Pancreas (tissue), 10 donors: ENCODE measurements around the gene WBP2NL. TPM values are rescaled to one million over a fixed set of nuclear protein-coding genes. Genes with fewer than 3 reads are reported as not detected.

Experiments
- ATAC-seq, 4 donors: fragments of 200-7000 bp; cut with Tn5 transposase; one replicate each; pipeline versions ENCODE4 v1.8.0 to v1.9.1; 2020; ENCODE audit warnings: mild to moderate bottlenecking in 4 of 4, moderate library complexity in 4 of 4
- DNase-seq, 6 donors: peaks; one replicate each; pipeline ENCODE4 v3.0.0-alpha.2; 2020
- FAIRE-seq: peaks from 2 replicates; lab custom pipeline; 2012; peaks lifted over from hg19 to GRCh38; lab: Jason Lieb, UNC
- H3K27ac ChIP-seq, 4 donors: fragments of 200-600 bp; sonication (generic); 1 replicate in 3 of 4; 2 replicates in 1 of 4; pipeline versions ENCODE4 v1.5.0 to v1.8.0; 2020
- H3K27me3 ChIP-seq, 4 donors: fragments of 200-600 bp; one replicate each; pipeline ENCODE4 v1.8.0; 2021
- H3K36me3 ChIP-seq, 3 donors: fragments of 200-600 bp; sonication (generic) in 1 of 3; one replicate each; pipeline versions ENCODE4 v1.5.0 to v1.8.0; 2020 to 2021
- H3K4me1 ChIP-seq, 3 donors: fragments of 200-600 bp; one replicate each; pipeline ENCODE4 v1.8.0; 2021
- H3K4me3 ChIP-seq, 4 donors: fragments of 200-600 bp; sonication (generic) in 2 of 4; one replicate each; pipeline versions ENCODE4 v1.5.0 to v1.8.0; 2020 to 2021
- H3K9me3 ChIP-seq, 4 donors: fragments of 200-600 bp; one replicate each; pipeline ENCODE4 v1.8.0; 2021
- WGBS, 2 donors: extraction: QIAGEN DNeasy Blood & Tissue Kit; methylation state at CpG; one replicate each; pipeline ENCODE4 v1.1.7; 2013; 5-methylcytosine and 5-hydroxymethylcytosine counted together
- intact Hi-C, 3 donors: fragments of 100-400 bp; cut with DNase I; formaldehyde crosslinking; loops; one replicate each; pipeline versions ENCODE4 v1.11.1 to v1.14.2; 2022
- polyA plus RNA-seq, 2 donors: library from polyadenylated mRNA; stranded (reverse); fragments of 200-250 nt; gene quantifications; one replicate each; pipeline ENCODE4 v1.2.3, GENCODE V29; 2013
- total RNA-seq, 6 donors: library from RNA; stranded (reverse); fragmentation: NEBNext Ultra II Directional in 4 of 6; extraction: Animal tissue kit (Norgen Biotek cat#: 25700) in 4 of 6; gene quantifications; one replicate each; pipeline versions ENCODE4 v1.2.1 to v1.2.4, GENCODE V29; 2021 to 2023
- TF ChIP-seq, protein P1 (sequence below), 4 donors: fragments of 200-600 bp; sonication (generic) in 3 of 4; IDR thresholded peaks; one replicate each; pipeline versions ENCODE4 v1.5.0 to v1.8.0; 2021; ENCODE audit warnings: antibody characterized with exemption in 4 of 4
- donor health status: healthy with polysubstance abuse.
- donor health status: DM: no; HTN: no; CAD: no; lungs with moderate emphysema.
- donor health status: DM: no; HTN: no; CAD: no.
- donor health status: control.
- donor health status: control.
- donor health status: Bipolar disorder and iron deficiency.
- donor health status: DM: yes; HTN: yes; CAD: no.
- donor health status: DM: no; HTN: no; CAD: no.
- donor health status: DM: no; HTN: no; CAD: no.
- donor health status: DM: yes; HTN: yes; CAD: no.

Gene WBP2NL
- total and polyA plus RNA-seq, 8 donors, result 1.3 to 2.8 (median 1.7) TPM

DNA sequence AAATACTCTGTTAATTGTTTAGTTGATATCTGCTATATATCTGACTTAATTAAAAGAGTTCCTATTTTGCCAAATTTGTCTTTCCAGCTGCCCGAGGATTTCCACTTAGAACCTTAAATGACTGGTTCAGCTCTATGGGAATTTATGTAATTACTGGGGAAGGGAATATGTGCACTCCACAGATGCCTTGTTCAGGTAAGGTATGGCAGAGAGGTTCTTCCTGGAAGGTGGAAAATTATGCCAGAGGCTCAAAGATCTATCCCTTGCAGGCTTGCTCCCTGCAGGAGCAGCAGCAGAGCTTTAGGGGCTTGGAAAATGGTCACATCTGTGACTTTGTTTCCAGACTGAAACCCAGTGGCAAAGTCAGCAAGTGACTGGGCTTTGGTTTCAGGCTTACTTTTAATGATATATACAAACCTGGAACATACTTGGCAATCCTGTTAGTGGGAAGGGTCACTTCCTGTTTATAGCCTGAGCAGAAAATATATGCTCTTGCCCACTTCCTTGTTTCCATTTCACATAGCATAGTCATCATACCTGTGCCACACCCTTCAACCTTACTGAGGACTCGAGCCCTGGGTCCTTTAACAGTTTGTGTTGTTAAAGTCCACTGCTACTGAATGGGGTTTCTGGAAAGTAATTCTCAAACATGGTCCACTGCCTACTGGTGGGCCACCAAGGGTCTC is 23.7 kb downstream of the WBP2NL start:
- no peak overlapping the region for H3K27ac ChIP-seq
- FAIRE-seq (no peak), ATAC-seq (peak in 1 of 4 donors; percentile 30), DNase-seq (no peak)
- TF ChIP-seq, protein P1, sequence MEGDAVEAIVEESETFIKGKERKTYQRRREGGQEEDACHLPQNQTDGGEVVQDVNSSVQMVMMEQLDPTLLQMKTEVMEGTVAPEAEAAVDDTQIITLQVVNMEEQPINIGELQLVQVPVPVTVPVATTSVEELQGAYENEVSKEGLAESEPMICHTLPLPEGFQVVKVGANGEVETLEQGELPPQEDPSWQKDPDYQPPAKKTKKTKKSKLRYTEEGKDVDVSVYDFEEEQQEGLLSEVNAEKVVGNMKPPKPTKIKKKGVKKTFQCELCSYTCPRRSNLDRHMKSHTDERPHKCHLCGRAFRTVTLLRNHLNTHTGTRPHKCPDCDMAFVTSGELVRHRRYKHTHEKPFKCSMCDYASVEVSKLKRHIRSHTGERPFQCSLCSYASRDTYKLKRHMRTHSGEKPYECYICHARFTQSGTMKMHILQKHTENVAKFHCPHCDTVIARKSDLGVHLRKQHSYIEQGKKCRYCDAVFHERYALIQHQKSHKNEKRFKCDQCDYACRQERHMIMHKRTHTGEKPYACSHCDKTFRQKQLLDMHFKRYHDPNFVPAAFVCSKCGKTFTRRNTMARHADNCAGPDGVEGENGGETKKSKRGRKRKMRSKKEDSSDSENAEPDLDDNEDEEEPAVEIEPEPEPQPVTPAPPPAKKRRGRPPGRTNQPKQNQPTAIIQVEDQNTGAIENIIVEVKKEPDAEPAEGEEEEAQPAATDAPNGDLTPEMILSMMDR (IDR thresholded peaks at IDR 0.05), result no peak
- no peaks in the 10 kb centered on the region for H3K4me1 ChIP-seq
- H3K4me3 ChIP-seq, result no peak overlapping the region
- no peaks in the 10 kb centered on the region for H3K9me3 ChIP-seq
- intact Hi-C loops, result no loop called here
- 69 to 88% methylated on average over 2 of the region's 2 CpGs for WGBS, 2 donors
- H3K27me3 ChIP-seq, result no peaks in the 10 kb centered on the region
- H3K36me3 ChIP-seq, result no peaks in the 10 kb centered on the region

DNA sequence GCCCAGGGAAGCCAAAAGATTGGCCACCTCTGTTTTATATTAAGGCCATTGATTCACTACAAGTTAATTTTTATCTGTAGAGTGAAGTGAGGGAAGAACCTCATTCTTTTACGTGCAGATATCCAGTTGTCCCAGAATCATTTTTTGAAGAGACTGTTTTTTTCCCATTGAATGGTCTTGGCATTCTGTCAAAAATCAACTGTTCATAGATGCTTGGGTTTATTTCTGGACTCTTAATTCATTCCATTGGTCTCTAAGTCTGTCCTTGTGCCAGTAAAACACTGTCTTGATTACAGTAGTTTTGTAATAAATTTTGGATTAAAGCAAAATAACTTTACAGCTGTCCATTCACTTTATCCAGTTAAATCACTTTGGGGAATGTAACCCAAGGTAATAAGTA is 26.8 kb downstream of the WBP2NL start:
- 55 to 72% methylated on average over 1 of the region's 1 CpG for WGBS, 2 donors
- intact Hi-C loops, result no loop called here
- H3K27me3 ChIP-seq, result no peaks in the 10 kb centered on the region
- TF ChIP-seq, protein P1 (IDR thresholded peaks at IDR 0.05), result no peak
- DNase-seq (no peak), FAIRE-seq (no peak), ATAC-seq (no peak)
- no peak overlapping the region for H3K4me3 ChIP-seq
- H3K36me3 ChIP-seq, result no peaks in the 10 kb centered on the region
- no peak overlapping the region for H3K27ac ChIP-seq
- no peaks in the 10 kb centered on the region for H3K9me3 ChIP-seq
- no peaks in the 10 kb centered on the region for H3K4me1 ChIP-seq

DNA sequence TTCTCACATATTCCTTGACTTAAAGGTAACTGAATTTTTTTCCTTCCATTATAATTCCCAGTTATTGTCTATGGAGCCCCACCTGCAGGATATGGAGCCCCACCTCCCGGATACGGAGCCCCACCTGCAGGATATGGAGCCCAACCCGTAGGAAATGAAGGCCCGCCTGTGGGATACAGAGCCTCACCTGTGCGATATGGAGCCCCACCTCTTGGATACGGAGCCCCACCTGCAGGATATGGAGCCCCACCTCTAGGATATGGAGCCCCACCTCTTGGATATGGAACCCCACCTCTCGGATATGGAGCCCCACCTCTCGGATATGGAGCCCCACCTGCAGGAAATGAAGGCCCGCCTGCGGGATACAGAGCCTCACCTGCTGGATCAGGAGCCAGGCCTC is 28.1 kb downstream of the WBP2NL start:
- no peaks in the 10 kb centered on the region for H3K36me3 ChIP-seq
- no peaks in the 10 kb centered on the region for H3K4me1 ChIP-seq
- intact Hi-C loops, result no loop called here
- no peak overlapping the region for H3K4me3 ChIP-seq
- TF ChIP-seq, protein P1 (IDR thresholded peaks at IDR 0.05), result no peak
- H3K27ac ChIP-seq, result no peak overlapping the region
- WGBS, 2 donors, result 85% methylated on average over 10 of the region's 10 CpGs
- FAIRE-seq (no peak), DNase-seq (no peak), ATAC-seq (no peak)
- no peaks in the 10 kb centered on the region for H3K27me3 ChIP-seq
- no peaks in the 10 kb centered on the region for H3K9me3 ChIP-seq

DNA sequence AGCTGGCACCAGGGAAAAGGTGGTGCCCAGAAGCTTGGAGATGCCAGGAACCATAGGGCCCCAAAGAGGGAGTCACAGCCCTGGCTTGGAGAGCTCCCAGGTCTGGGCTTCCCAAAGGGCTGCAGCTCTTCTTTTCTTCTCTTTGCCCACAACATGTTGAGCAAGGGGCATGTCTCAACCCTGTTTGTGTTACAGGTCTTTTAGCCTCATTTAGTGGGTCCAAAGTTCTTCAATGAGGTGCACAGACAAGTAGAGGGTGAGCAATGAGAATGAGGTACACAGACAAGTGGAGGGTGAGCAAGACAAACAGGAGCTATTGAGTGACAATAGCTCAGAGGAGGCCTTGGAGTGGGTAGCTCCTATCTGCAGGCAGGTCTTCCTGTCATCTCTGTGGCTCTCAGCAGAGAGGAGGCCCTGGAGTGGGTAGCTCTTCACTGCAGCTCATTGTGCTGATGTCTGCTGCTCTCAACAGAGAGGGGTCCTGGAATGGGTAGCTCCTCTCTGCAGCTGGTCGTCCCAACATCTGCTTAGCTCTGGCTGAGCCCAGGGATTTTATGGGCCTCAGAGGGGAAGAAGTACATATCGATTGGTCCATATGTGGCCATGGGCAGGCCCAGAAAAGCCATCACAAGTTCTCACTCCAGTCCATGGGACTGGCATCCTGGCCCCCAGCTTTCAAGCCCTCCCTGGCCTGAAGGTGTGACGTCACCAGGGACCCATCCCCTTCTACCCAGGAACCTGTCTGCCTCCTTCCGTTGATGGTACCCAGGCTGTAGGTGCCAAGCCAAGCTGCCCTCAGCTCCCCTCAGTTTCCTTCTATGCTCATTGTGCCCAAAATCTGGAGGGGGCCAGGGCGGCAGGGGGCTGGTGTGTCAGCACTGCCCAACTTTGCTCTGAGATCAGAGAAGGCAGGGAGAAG is 34.9 kb downstream of the WBP2NL start:
- Histone ChIP-seq H3K27me3 (no peaks in the 10 kb centered on the region), H3K27ac (no peak overlapping the region), H3K36me3 (no peaks in the 10 kb centered on the region), H3K9me3 (no peaks in the 10 kb centered on the region), H3K4me1 (no peaks in the 10 kb centered on the region), H3K4me3 (no peak overlapping the region)
- intact Hi-C loops, result no loop called here
- FAIRE-seq (no peak), DNase-seq (no peak), ATAC-seq (no peak)
- TF ChIP-seq, protein P1 (IDR thresholded peaks at IDR 0.05), result no peak
- 88 to 89% methylated on average over 5 of the region's 5 CpGs for WGBS, 2 donors
